GM18867 (cell line): ENCODE results near the gene PIPOX.

Experiments used
- ATAC-seq: cut with Tn5 transposase; IDR thresholded peaks from one replicate; pipeline ENCODE4 v1.9.1; 2021; ENCODE audit warnings: mild to moderate bottlenecking, moderate library complexity; ENCODE audit not compliant: unreplicated experiment

PIPOX gene

GRCh38 chr17:29042679-29043538 is at the start of gene PIPOX:
Gene PIPOX (plus strand): TSS chr17:29043141. CDS start chr17:29043226, 85 bp downstream.
- ATAC-seq, result no peak

GRCh38 chr17:28993645-28994426 is 49.1 kb upstream of the PIPOX start:
- no peak for ATAC-seq

- no peak for ATAC-seq
Observed at GRCh38 chr17:28996554-28997096, 46.3 kb upstream of the PIPOX start.

- ATAC-seq, result no peak
Observed at GRCh38 chr17:28997806-28998205, 45.1 kb upstream of the PIPOX start.

- no peak for ATAC-seq
Observed at GRCh38 chr17:28999206-28999605, 43.7 kb upstream of the PIPOX start.

GRCh38 chr17:29000973-29001372 is 42.0 kb upstream of the PIPOX start:
- ATAC-seq, result no peak

GRCh38 chr17:29002811-29003210 is 40.1 kb upstream of the PIPOX start:
- ATAC-seq, result no peak

- ATAC-seq, result no peak
Observed at GRCh38 chr17:29003289-29003688, 39.7 kb upstream of the PIPOX start.

- no peak for ATAC-seq
Observed at GRCh38 chr17:29004081-29004692, 38.8 kb upstream of the PIPOX start.

GRCh38 chr17:29005936-29006511 is 36.9 kb upstream of the PIPOX start, which contains the start of gene SEZ6:
Gene SEZ6 (minus strand): TSS chr17:29006033. CDS start chr17:29005869, 164 bp downstream.
- no peak for ATAC-seq

- no peak for ATAC-seq
Observed at GRCh38 chr17:29007456-29007855, 35.5 kb upstream of the PIPOX start.

- no peak for ATAC-seq
Observed at GRCh38 chr17:29007860-29008455, 35.0 kb upstream of the PIPOX start.

GRCh38 chr17:29008591-29008990 is 34.4 kb upstream of the PIPOX start:
- ATAC-seq, result no peak

- ATAC-seq, result no peak
Observed at GRCh38 chr17:29010129-29010528, 32.8 kb upstream of the PIPOX start.

- ATAC-seq, result no peak
Observed at GRCh38 chr17:29010586-29010985, 32.4 kb upstream of the PIPOX start.

GRCh38 chr17:29012535-29012934 is 30.4 kb upstream of the PIPOX start:
- no peak for ATAC-seq

GRCh38 chr17:29014716-29015115 is 28.2 kb upstream of the PIPOX start:
- no peak for ATAC-seq

- ATAC-seq, result no peak
Observed at GRCh38 chr17:29016345-29017210, 26.4 kb upstream of the PIPOX start.

- no peak for ATAC-seq
Observed at GRCh38 chr17:29018788-29019474, 24.0 kb upstream of the PIPOX start.
